PFSK-1 (cell line): Measurements from ENCODE around the gene NPL.

Source experiments
- FOXP2 ChIP-seq: optimal IDR thresholded peaks from 2 replicates; pipeline ENCODE3; 2011; ENCODE audit warnings: borderline replicate concordance, control low read depth, inconsistent platforms; ENCODE audit not compliant: insufficient read depth; ENCODE audit errors: extremely low read length, extremely low read depth
- POLR2AphosphoS5 ChIP-seq: IDR thresholded peaks from 2 replicates; pipeline ENCODE4 v1.6.1; 2012; ENCODE audit warnings: low read depth, mild to moderate bottlenecking, control low read depth, low read length, moderate library complexity
- SIN3A ChIP-seq: IDR thresholded peaks from 2 replicates; pipeline ENCODE4 v1.6.1; 2012; ENCODE audit warnings: mild to moderate bottlenecking, low read length, moderate library complexity, borderline replicate concordance; ENCODE audit not compliant: insufficient read depth
- TAF1 ChIP-seq: IDR thresholded peaks from 2 replicates; pipeline ENCODE4 v1.6.1; 2012; ENCODE audit warnings: low read length, control low read depth, borderline replicate concordance; ENCODE audit not compliant: insufficient read depth
- TF ChIP-seq, protein P1 (sequence below), 2 experiments: IDR thresholded peaks; 2 replicates each; pipeline versions ENCODE4 v1.6.1 to v1.8.0; 2011 to 2012; ENCODE audit warnings: low read depth in 2 of 2, low read length in 2 of 2, control low read depth in 1 of 2, inconsistent platforms in 1 of 2, mild to moderate bottlenecking in 1 of 2, moderate library complexity in 1 of 2; ENCODE audit not compliant: insufficient read depth in 1 of 2

DNA sequence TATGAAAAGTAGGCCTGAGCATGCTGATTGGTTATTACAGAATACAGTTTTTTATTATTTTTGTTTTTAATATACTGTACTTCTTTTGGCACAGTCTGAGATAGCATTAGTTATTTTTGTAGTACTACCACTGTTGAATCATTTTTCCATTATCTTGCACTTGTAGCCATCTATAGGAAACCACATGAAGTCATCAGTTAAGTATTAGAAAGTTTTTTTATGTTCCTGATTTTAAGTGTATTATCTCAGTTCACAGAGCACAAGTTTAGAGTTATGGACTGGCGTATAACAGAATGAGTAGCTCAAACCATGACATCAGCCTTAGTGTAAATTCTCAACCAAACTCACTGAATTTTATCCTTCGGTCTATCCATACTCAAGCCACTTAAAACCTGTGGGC is 72.4 kb downstream of the NPL start:
- TF ChIP-seq, protein P1, sequence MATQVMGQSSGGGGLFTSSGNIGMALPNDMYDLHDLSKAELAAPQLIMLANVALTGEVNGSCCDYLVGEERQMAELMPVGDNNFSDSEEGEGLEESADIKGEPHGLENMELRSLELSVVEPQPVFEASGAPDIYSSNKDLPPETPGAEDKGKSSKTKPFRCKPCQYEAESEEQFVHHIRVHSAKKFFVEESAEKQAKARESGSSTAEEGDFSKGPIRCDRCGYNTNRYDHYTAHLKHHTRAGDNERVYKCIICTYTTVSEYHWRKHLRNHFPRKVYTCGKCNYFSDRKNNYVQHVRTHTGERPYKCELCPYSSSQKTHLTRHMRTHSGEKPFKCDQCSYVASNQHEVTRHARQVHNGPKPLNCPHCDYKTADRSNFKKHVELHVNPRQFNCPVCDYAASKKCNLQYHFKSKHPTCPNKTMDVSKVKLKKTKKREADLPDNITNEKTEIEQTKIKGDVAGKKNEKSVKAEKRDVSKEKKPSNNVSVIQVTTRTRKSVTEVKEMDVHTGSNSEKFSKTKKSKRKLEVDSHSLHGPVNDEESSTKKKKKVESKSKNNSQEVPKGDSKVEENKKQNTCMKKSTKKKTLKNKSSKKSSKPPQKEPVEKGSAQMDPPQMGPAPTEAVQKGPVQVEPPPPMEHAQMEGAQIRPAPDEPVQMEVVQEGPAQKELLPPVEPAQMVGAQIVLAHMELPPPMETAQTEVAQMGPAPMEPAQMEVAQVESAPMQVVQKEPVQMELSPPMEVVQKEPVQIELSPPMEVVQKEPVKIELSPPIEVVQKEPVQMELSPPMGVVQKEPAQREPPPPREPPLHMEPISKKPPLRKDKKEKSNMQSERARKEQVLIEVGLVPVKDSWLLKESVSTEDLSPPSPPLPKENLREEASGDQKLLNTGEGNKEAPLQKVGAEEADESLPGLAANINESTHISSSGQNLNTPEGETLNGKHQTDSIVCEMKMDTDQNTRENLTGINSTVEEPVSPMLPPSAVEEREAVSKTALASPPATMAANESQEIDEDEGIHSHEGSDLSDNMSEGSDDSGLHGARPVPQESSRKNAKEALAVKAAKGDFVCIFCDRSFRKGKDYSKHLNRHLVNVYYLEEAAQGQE (IDR thresholded peaks at IDR 0.05; ENCODE audit: insufficient read depth in 1 of 2, low read depth in 2 of 2, low read length in 2 of 2): no peak
- no peak for TF ChIP-seq POLR2AphosphoS5
- no peak for TF ChIP-seq TAF1
- TF ChIP-seq SIN3A: no peak
- no peak for TF ChIP-seq FOXP2
